Calu3 (cell line): ENCODE measurements around the gene CAPZA2. TPM values are rescaled to one million over a fixed set of nuclear protein-coding genes. Genes with fewer than 3 reads are reported as not detected.

ENCODE experiments used
- BruUV-seq: library from RNA; stranded (reverse); fragments of 400-500 nt; replicated peaks from 2 replicates; lab custom pipeline; 2021; lab: Mats Ljungman, UMichigan
- CTCF ChIA-PET: fragments of 300-600 bp; sonication (Branson Sonifier 250); formaldehyde crosslinking; loops from one replicate; lab custom pipeline; 2022; ENCODE audit warnings: antibody characterized with exemption; lab: Charles Lee
- DNase-seq: peaks from one replicate; pipeline ENCODE4 v3.0.0; 2022
- H3K27ac Mint-ChIP-seq: one replicate; pipeline ENCODE4 v1.8.0; 2022; ENCODE audit warnings: mixed read lengths; ENCODE audit not compliant: unreplicated experiment
- H3K27me3 Mint-ChIP-seq: one replicate; pipeline ENCODE4 v1.8.0; 2022; ENCODE audit warnings: mixed read lengths; ENCODE audit not compliant: unreplicated experiment
- H3K36me3 Mint-ChIP-seq: one replicate; pipeline ENCODE4 v1.8.0; 2022; ENCODE audit warnings: mild to moderate bottlenecking, moderate library complexity, mixed read lengths; ENCODE audit not compliant: insufficient read depth, unreplicated experiment
- H3K4me1 Mint-ChIP-seq: one replicate; pipeline ENCODE4 v1.8.0; 2022; ENCODE audit warnings: mild to moderate bottlenecking, low read depth, mixed read lengths; ENCODE audit not compliant: unreplicated experiment
- H3K4me3 Mint-ChIP-seq: one replicate; pipeline ENCODE4 v1.8.0; 2022; ENCODE audit warnings: mild to moderate bottlenecking, low read depth, moderate library complexity, mixed read lengths; ENCODE audit not compliant: unreplicated experiment
- H3K9me3 Mint-ChIP-seq: one replicate; pipeline ENCODE4 v1.8.0; 2022; ENCODE audit warnings: low read depth, mixed read lengths; ENCODE audit not compliant: unreplicated experiment
- intact Hi-C: fragments of 100-400 bp; cut with micrococcal nuclease; formaldehyde crosslinking; loops from one replicate; pipeline ENCODE4 v1.10.0; 2022; ENCODE audit not compliant: unreplicated experiment
- total RNA-seq: library from RNA; stranded (reverse); gene quantifications from 2 replicates; pipeline ENCODE4 v1.2.3, GENCODE V29; 2022
- TF ChIP-seq, protein P1 (sequence below): fragments of 200-600 bp; IDR thresholded peaks from one replicate; pipeline ENCODE4 v1.8.0; 2022; ENCODE audit warnings: antibody characterized with exemption; ENCODE audit not compliant: unreplicated experiment

CAPZA2 gene
- total RNA-seq, 1 experiment from 2014 or later, result 209 TPM

DNA sequence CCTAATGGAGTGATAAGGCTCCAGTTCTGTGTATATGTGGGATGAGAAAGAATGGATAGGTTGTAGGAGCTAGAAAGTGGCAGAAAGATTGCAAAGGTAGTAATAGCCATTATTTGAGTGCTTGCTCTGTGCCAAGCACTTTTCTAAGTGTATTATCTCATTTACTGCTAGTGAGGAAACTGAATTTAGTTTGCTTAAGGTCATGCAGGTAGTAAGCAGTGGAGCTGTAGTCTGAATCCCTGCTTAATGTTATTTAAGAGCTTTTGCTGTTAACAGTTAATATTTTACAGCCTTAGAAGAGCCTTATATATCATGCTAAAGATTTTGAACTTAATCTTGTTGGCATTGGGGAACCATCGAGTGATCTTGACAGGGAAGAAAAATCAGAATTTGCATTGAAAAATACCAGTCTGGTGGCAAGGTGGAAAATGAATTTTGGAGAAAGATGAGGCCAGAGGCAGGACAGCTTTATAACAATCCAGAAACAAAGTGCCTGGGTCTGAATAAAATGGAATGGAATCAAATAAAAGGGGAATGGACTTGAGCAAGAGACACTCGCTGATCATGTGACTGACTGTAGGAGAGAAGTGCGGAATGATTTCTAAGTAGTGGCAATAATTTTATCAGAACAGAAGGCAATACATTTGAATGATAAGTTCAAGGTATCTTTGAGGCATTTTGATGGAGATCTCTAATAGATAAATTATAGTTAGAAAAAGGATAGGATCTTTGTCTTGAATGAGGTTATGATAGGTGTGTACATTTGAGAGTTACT lies 15.2 kb downstream of the CAPZA2 start:
- CTCF ChIA-PET, result no interaction called here
- no peaks in the 10 kb centered on the region for H3K27me3 Mint-ChIP-seq
- no peak for DNase-seq
- H3K27ac Mint-ChIP-seq, result no peak overlapping the region
- no TSS peak for BruUV-seq
- H3K9me3 Mint-ChIP-seq, result no peaks in the 10 kb centered on the region
- no peaks in the 10 kb centered on the region for H3K36me3 Mint-ChIP-seq
- intact Hi-C loops, result no loop called here
- no peaks in the 10 kb centered on the region for H3K4me1 Mint-ChIP-seq
- TF ChIP-seq, protein P1, sequence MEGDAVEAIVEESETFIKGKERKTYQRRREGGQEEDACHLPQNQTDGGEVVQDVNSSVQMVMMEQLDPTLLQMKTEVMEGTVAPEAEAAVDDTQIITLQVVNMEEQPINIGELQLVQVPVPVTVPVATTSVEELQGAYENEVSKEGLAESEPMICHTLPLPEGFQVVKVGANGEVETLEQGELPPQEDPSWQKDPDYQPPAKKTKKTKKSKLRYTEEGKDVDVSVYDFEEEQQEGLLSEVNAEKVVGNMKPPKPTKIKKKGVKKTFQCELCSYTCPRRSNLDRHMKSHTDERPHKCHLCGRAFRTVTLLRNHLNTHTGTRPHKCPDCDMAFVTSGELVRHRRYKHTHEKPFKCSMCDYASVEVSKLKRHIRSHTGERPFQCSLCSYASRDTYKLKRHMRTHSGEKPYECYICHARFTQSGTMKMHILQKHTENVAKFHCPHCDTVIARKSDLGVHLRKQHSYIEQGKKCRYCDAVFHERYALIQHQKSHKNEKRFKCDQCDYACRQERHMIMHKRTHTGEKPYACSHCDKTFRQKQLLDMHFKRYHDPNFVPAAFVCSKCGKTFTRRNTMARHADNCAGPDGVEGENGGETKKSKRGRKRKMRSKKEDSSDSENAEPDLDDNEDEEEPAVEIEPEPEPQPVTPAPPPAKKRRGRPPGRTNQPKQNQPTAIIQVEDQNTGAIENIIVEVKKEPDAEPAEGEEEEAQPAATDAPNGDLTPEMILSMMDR, result no peak
- no peak overlapping the region for H3K4me3 Mint-ChIP-seq

DNA sequence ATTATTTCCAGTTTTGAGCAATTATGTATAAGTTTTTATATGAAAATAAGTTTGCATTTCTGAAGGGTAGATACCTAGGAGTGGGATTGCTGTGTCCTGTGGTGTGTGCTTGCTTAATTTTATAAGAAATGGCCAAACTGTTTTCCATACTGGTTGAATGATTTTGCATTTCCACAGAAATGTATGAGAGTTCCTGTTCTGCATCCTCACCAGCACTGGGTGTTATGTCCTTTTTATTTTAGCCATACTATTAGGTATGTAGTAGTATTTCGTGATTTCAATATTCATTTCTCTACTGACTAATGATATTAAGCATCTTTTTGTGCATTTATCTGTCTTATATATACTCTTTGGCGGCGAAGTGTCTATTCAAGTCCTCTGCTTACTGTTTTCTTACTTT lies 22.3 kb downstream of the CAPZA2 start:
- Mint-ChIP-seq H3K9me3 (peaks cover 3% of the 10 kb centered on the region), H3K4me3 (no peak overlapping the region)
- no TSS peak for BruUV-seq

DNA sequence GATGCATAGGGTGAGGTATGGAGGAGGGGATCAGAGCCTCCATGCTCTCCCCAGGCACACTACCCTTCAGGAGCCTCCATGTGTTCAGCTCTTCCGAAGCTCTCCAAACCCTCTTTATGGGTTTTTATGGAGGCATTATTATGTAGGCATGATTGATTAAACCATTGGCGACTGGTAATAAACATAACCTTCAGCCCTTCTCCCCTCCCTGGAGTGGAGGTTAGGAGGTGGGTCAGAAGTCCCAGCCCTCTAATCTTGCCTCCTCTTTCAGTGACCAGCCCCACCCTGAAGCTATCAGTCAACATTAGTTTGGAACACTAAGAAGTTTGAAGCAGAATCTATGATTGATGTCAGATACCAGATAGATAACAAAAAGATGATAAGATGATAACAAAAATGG lies 23.3 kb downstream of the CAPZA2 start:
- Mint-ChIP-seq H3K36me3 (no peaks in the 10 kb centered on the region), H3K27ac (no peak overlapping the region), H3K9me3 (peaks cover 3% of the 10 kb centered on the region), H3K27me3 (no peaks in the 10 kb centered on the region), H3K4me3 (no peak overlapping the region), H3K4me1 (no peaks in the 10 kb centered on the region)
- intact Hi-C loops, result no loop called here
- TF ChIP-seq, protein P1, result no peak
- BruUV-seq, result no TSS peak
- CTCF ChIA-PET, result no interaction called here
- DNase-seq, result no peak

More for the DNA sequence above, 22.3 kb downstream of the CAPZA2 start:
- Mint-ChIP-seq H3K36me3 (no peaks in the 10 kb centered on the region), H3K27ac (no peak overlapping the region), H3K4me1 (no peaks in the 10 kb centered on the region), H3K27me3 (no peaks in the 10 kb centered on the region)
- CTCF ChIA-PET, result no interaction called here
- no peak for DNase-seq
- TF ChIP-seq, protein P1, result no peak
- intact Hi-C loops, result no loop called here

DNA sequence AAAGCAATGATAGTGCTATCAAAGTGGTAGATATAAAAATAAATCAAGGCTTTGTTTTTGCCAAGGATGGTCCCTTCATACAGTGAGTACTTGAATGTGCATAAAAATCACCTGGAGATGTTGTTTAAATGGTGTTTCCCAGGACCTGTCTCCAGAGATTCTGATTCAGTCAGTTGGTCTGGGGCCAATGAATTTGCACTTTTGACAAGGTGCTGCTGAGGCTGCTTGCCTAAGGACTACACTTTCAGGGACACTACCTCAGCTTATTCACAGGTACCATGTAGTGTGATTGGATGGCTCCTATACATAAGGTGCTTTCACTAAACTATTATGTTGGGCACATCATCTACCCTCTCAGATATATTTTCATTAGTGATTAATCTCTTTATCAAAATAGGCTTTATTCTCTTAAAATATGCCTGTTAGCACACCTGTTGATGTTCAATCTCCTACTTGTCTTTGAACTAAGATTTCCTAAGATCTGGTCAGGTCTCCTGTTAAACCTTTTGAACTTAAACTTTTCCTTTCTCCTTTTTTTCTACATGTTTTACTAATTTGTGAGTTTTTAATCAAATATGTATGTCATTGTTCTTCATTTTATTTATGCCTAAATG lies 24.3 kb downstream of the CAPZA2 start:
- CTCF ChIA-PET, result no interaction called here
- H3K27ac Mint-ChIP-seq, result no peak overlapping the region
- peaks cover 3% of the 10 kb centered on the region for H3K9me3 Mint-ChIP-seq
- no peaks in the 10 kb centered on the region for H3K36me3 Mint-ChIP-seq
- no peaks in the 10 kb centered on the region for H3K4me1 Mint-ChIP-seq
- BruUV-seq, result no TSS peak
- DNase-seq, result no peak
- TF ChIP-seq, protein P1, result no peak
- intact Hi-C loops, result no loop called here
- no peak overlapping the region for H3K4me3 Mint-ChIP-seq
- no peaks in the 10 kb centered on the region for H3K27me3 Mint-ChIP-seq
